NT2/D1 (cell line): ENCODE measurements around the gene LMAN1.

Experiments used
- SUZ12 ChIP-seq: IDR thresholded peaks from 2 replicates; pipeline ENCODE4 v1.6.1; 2011; ENCODE audit not compliant: insufficient read length, insufficient read depth; ENCODE audit errors: extremely low read depth
- ZNF274 ChIP-seq: IDR thresholded peaks from 2 replicates; pipeline ENCODE4 v1.6.1; 2011; ENCODE audit warnings: mild to moderate bottlenecking, low read depth, low read length

DNA sequence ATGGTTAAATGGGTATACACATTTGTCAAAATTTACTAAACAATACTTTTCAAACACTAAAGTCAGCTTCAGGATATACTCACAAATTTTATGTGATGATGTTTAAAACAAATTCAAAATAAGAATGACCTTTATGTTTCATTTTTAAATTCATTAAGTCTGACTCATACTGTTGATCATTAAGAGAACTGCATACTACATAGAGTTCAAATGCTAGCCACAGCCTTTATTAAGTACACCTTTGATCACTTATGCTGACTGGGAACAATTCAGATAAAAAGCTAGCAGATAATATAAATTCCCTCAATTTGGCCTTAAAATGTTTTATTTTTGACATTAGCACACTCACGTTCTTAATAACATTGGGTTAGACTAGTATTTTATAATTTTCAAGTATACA, 14.1 kb downstream of the LMAN1 start:
- TF ChIP-seq SUZ12 (no peak), ZNF274 (no peak)
